Neuron (in vitro differentiated cells): Measurements from ENCODE around the gene CENPM.

Source experiments
- H2AFZ ChIP-seq: one replicate; pipeline ENCODE4 v1.6.1; 2013; ENCODE audit warnings: low read depth, mild to moderate bottlenecking, inconsistent platforms, low read length, moderate library complexity
- H3K27me3 ChIP-seq: one replicate; pipeline ENCODE4 v1.6.1; 2013; ENCODE audit warnings: low read length; ENCODE audit not compliant: insufficient read depth
- H3K36me3 ChIP-seq: one replicate; pipeline ENCODE4 v1.6.1; 2013; ENCODE audit warnings: low read length; ENCODE audit not compliant: insufficient read depth
- H3K4me1 ChIP-seq: one replicate; pipeline ENCODE4 v1.6.1; 2013; ENCODE audit warnings: low read length; ENCODE audit not compliant: insufficient read depth
- H3K4me3 ChIP-seq: 2 replicates; pipeline ENCODE4 v1.5.1; 2013; ENCODE audit warnings: mild to moderate bottlenecking, low read length, moderate library complexity
- H3K9me3 ChIP-seq: one replicate; pipeline ENCODE4 v1.6.1; 2013; ENCODE audit warnings: low read length

The CENPM gene

GRCh38 chr22:41946629-41947423 is at the start of gene CENPM:
TSS of gene CENPM (minus strand) at chr22:41947152. CDS start at chr22:41947076, 76 bp downstream.
- Histone ChIP-seq H3K4me1 (peaks cover 28% of the 10 kb centered on the region), H3K9me3 (no peaks in the 10 kb centered on the region), H2AFZ (peak within 1 kb of the TSS; percentile 59)

GRCh38 chr22:41995211-41995610 is 48.3 kb upstream of the CENPM start:
- H3K27me3 ChIP-seq = no peaks in the 10 kb centered on the region
- H2AFZ ChIP-seq = no peak overlapping the region
- no peak overlapping the region for H3K4me3 ChIP-seq
- H3K4me1 ChIP-seq = no peaks in the 10 kb centered on the region
- peaks cover 67% of the 10 kb centered on the region for H3K36me3 ChIP-seq
- no peaks in the 10 kb centered on the region for H3K9me3 ChIP-seq

More at GRCh38 chr22:41946629-41947423, at the start of gene CENPM:
- Histone ChIP-seq H3K4me3 (peak within 1 kb of the TSS; percentile 57), H3K36me3 (peaks cover 23% of the 10 kb centered on the region), H3K27me3 (no peaks in the 10 kb centered on the region)

- Histone ChIP-seq H2AFZ (no peak overlapping the region), H3K9me3 (no peaks in the 10 kb centered on the region), H3K4me1 (no peaks in the 10 kb centered on the region), H3K4me3 (no peak overlapping the region), H3K27me3 (no peaks in the 10 kb centered on the region), H3K36me3 (peaks cover 91% of the 10 kb centered on the region)
Measured at GRCh38 chr22:41992496-41992895, 45.5 kb upstream of the CENPM start.

- peaks cover 84% of the 10 kb centered on the region for H3K36me3 ChIP-seq
- H3K27me3 ChIP-seq = no peaks in the 10 kb centered on the region
Measured at GRCh38 chr22:41991111-41991510, 44.2 kb upstream of the CENPM start.

GRCh38 chr22:41989246-41989645 is 42.3 kb upstream of the CENPM start:
- H3K4me1 ChIP-seq = no peaks in the 10 kb centered on the region
- H2AFZ ChIP-seq = no peak overlapping the region
- H3K9me3 ChIP-seq = no peaks in the 10 kb centered on the region
- peaks cover 76% of the 10 kb centered on the region for H3K36me3 ChIP-seq
- no peaks in the 10 kb centered on the region for H3K27me3 ChIP-seq
- no peak overlapping the region for H3K4me3 ChIP-seq

More at GRCh38 chr22:41991111-41991510, 44.2 kb upstream of the CENPM start:
- no peaks in the 10 kb centered on the region for H3K4me1 ChIP-seq
- H2AFZ ChIP-seq = no peak overlapping the region
- no peaks in the 10 kb centered on the region for H3K9me3 ChIP-seq
- H3K4me3 ChIP-seq = no peak overlapping the region

GRCh38 chr22:41987276-41987675 is 40.3 kb upstream of the CENPM start:
- H2AFZ ChIP-seq = no peak overlapping the region
- H3K9me3 ChIP-seq = no peaks in the 10 kb centered on the region
- H3K36me3 ChIP-seq = peaks cover 73% of the 10 kb centered on the region
- H3K4me3 ChIP-seq = no peak overlapping the region
- H3K4me1 ChIP-seq = no peaks in the 10 kb centered on the region
- no peaks in the 10 kb centered on the region for H3K27me3 ChIP-seq

GRCh38 chr22:41983513-41984405 is 36.8 kb upstream of the CENPM start:
- H3K36me3 ChIP-seq = peaks cover 58% of the 10 kb centered on the region

GRCh38 chr22:41982865-41983264 is 35.9 kb upstream of the CENPM start:
- H3K27me3 ChIP-seq = no peaks in the 10 kb centered on the region
- H3K9me3 ChIP-seq = no peaks in the 10 kb centered on the region
- H2AFZ ChIP-seq = no peak overlapping the region
- H3K4me1 ChIP-seq = peaks cover 3% of the 10 kb centered on the region
- H3K36me3 ChIP-seq = peaks cover 49% of the 10 kb centered on the region
- H3K4me3 ChIP-seq = no peak overlapping the region

More at GRCh38 chr22:41983513-41984405, 36.8 kb upstream of the CENPM start:
- Histone ChIP-seq H2AFZ (no peak overlapping the region), H3K9me3 (no peaks in the 10 kb centered on the region), H3K4me3 (no peak overlapping the region), H3K27me3 (no peaks in the 10 kb centered on the region), H3K4me1 (no peaks in the 10 kb centered on the region)

GRCh38 chr22:41979423-41980250 is 32.7 kb upstream of the CENPM start:
- Histone ChIP-seq H3K27me3 (no peaks in the 10 kb centered on the region), H2AFZ (no peak overlapping the region), H3K4me1 (peaks cover 15% of the 10 kb centered on the region), H3K4me3 (no peak overlapping the region), H3K9me3 (no peaks in the 10 kb centered on the region), H3K36me3 (peaks cover 30% of the 10 kb centered on the region)

- no peak overlapping the region for H3K4me3 ChIP-seq
- H3K36me3 ChIP-seq = peaks cover 24% of the 10 kb centered on the region
- no peaks in the 10 kb centered on the region for H3K27me3 ChIP-seq
- no peak overlapping the region for H2AFZ ChIP-seq
- no peaks in the 10 kb centered on the region for H3K9me3 ChIP-seq
- H3K4me1 ChIP-seq = peaks cover 15% of the 10 kb centered on the region
Measured at GRCh38 chr22:41978732-41979131, 31.8 kb upstream of the CENPM start.

- peaks cover 15% of the 10 kb centered on the region for H3K4me1 ChIP-seq
- no peak overlapping the region for H2AFZ ChIP-seq
- H3K9me3 ChIP-seq = no peaks in the 10 kb centered on the region
- H3K27me3 ChIP-seq = no peaks in the 10 kb centered on the region
- H3K4me3 ChIP-seq = peak overlapping the region; percentile 78
- peaks cover 15% of the 10 kb centered on the region for H3K36me3 ChIP-seq
Measured at GRCh38 chr22:41976961-41977566, 30.1 kb upstream of the CENPM start.
